ENCODE data around the gene TRIM38.

DNA sequence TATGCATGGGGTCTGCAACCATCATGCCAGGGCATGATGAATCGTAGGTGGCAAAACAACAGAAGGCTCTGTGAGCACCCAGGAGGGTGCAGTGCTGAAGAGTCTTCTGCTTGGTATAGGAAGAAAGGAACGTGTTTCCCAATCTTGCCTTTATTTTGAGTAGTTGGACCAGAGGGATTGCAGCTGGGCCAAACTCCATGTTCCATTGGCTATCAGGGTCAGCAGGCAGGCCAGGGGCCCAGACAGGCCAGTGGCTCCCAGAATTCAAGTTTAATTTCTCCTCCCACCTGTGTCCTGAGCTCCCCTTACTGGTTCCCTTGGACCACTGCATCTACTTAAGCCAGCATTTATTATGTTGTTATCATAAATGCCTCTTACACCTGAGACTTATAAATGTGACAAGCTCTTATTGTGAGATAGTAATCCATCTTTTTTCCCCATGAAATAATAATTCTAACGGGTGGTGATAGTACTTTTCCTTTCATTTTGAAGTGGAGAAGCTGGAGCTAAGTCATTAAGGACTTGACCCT, 918 bp upstream of the TRIM38 start:
- TF ChIP-seq ZSCAN30 (tag by site-specific recombination; IDR thresholded peaks at IDR 0.05) (no peak), ZNF530 (tag by site-specific recombination; IDR thresholded peaks at IDR 0.05; ENCODE audit: low read depth) (no peak), GLI2 (tag by site-specific recombination; IDR thresholded peaks at IDR 0.05; ENCODE audit: borderline replicate concordance, low read depth) (no peak), ZNF121 (tag by site-specific recombination; IDR thresholded peaks at IDR 0.05) (no peak), ZNF335 (tag by site-specific recombination; conservative IDR thresholded peaks at IDR 0.05) (no peak), YY1 (tag by site-specific recombination; IDR thresholded peaks at IDR 0.05) (no peak), SETDB1 (IDR thresholded peaks at IDR 0.05; ENCODE audit: insufficient read length, low read length) (no peak)
- TF ChIP-seq, protein P1, sequence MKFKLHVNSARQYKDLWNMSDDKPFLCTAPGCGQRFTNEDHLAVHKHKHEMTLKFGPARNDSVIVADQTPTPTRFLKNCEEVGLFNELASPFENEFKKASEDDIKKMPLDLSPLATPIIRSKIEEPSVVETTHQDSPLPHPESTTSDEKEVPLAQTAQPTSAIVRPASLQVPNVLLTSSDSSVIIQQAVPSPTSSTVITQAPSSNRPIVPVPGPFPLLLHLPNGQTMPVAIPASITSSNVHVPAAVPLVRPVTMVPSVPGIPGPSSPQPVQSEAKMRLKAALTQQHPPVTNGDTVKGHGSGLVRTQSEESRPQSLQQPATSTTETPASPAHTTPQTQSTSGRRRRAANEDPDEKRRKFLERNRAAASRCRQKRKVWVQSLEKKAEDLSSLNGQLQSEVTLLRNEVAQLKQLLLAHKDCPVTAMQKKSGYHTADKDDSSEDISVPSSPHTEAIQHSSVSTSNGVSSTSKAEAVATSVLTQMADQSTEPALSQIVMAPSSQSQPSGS (tag by site-specific recombination; IDR thresholded peaks at IDR 0.05; ENCODE audit: low read depth) = no peak
- TF ChIP-seq, protein P2, sequence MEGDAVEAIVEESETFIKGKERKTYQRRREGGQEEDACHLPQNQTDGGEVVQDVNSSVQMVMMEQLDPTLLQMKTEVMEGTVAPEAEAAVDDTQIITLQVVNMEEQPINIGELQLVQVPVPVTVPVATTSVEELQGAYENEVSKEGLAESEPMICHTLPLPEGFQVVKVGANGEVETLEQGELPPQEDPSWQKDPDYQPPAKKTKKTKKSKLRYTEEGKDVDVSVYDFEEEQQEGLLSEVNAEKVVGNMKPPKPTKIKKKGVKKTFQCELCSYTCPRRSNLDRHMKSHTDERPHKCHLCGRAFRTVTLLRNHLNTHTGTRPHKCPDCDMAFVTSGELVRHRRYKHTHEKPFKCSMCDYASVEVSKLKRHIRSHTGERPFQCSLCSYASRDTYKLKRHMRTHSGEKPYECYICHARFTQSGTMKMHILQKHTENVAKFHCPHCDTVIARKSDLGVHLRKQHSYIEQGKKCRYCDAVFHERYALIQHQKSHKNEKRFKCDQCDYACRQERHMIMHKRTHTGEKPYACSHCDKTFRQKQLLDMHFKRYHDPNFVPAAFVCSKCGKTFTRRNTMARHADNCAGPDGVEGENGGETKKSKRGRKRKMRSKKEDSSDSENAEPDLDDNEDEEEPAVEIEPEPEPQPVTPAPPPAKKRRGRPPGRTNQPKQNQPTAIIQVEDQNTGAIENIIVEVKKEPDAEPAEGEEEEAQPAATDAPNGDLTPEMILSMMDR (tag by site-specific recombination; IDR thresholded peaks at IDR 0.05) = no peak
- TF ChIP-seq, protein P3, sequence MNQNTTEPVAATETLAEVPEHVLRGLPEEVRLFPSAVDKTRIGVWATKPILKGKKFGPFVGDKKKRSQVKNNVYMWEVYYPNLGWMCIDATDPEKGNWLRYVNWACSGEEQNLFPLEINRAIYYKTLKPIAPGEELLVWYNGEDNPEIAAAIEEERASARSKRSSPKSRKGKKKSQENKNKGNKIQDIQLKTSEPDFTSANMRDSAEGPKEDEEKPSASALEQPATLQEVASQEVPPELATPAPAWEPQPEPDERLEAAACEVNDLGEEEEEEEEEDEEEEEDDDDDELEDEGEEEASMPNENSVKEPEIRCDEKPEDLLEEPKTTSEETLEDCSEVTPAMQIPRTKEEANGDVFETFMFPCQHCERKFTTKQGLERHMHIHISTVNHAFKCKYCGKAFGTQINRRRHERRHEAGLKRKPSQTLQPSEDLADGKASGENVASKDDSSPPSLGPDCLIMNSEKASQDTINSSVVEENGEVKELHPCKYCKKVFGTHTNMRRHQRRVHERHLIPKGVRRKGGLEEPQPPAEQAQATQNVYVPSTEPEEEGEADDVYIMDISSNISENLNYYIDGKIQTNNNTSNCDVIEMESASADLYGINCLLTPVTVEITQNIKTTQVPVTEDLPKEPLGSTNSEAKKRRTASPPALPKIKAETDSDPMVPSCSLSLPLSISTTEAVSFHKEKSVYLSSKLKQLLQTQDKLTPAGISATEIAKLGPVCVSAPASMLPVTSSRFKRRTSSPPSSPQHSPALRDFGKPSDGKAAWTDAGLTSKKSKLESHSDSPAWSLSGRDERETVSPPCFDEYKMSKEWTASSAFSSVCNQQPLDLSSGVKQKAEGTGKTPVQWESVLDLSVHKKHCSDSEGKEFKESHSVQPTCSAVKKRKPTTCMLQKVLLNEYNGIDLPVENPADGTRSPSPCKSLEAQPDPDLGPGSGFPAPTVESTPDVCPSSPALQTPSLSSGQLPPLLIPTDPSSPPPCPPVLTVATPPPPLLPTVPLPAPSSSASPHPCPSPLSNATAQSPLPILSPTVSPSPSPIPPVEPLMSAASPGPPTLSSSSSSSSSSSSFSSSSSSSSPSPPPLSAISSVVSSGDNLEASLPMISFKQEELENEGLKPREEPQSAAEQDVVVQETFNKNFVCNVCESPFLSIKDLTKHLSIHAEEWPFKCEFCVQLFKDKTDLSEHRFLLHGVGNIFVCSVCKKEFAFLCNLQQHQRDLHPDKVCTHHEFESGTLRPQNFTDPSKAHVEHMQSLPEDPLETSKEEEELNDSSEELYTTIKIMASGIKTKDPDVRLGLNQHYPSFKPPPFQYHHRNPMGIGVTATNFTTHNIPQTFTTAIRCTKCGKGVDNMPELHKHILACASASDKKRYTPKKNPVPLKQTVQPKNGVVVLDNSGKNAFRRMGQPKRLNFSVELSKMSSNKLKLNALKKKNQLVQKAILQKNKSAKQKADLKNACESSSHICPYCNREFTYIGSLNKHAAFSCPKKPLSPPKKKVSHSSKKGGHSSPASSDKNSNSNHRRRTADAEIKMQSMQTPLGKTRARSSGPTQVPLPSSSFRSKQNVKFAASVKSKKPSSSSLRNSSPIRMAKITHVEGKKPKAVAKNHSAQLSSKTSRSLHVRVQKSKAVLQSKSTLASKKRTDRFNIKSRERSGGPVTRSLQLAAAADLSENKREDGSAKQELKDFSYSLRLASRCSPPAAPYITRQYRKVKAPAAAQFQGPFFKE (tag by site-specific recombination; IDR thresholded peaks at IDR 0.05; ENCODE audit: borderline replicate concordance) = no peak
- TF ChIP-seq, protein P4, sequence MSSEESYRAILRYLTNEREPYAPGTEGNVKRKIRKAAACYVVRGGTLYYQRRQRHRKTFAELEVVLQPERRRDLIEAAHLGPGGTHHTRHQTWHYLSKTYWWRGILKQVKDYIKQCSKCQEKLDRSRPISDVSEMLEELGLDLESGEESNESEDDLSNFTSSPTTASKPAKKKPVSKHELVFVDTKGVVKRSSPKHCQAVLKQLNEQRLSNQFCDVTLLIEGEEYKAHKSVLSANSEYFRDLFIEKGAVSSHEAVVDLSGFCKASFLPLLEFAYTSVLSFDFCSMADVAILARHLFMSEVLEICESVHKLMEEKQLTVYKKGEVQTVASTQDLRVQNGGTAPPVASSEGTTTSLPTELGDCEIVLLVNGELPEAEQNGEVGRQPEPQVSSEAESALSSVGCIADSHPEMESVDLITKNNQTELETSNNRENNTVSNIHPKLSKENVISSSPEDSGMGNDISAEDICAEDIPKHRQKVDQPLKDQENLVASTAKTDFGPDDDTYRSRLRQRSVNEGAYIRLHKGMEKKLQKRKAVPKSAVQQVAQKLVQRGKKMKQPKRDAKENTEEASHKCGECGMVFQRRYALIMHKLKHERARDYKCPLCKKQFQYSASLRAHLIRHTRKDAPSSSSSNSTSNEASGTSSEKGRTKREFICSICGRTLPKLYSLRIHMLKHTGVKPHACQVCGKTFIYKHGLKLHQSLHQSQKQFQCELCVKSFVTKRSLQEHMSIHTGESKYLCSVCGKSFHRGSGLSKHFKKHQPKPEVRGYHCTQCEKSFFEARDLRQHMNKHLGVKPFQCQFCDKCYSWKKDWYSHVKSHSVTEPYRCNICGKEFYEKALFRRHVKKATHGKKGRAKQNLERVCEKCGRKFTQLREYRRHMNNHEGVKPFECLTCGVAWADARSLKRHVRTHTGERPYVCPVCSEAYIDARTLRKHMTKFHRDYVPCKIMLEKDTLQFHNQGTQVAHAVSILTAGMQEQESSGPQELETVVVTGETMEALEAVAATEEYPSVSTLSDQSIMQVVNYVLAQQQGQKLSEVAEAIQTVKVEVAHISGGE (tag by site-specific recombination; conservative IDR thresholded peaks at IDR 0.05; ENCODE audit: low read depth) = no peak
- TF ChIP-seq, protein P5, sequence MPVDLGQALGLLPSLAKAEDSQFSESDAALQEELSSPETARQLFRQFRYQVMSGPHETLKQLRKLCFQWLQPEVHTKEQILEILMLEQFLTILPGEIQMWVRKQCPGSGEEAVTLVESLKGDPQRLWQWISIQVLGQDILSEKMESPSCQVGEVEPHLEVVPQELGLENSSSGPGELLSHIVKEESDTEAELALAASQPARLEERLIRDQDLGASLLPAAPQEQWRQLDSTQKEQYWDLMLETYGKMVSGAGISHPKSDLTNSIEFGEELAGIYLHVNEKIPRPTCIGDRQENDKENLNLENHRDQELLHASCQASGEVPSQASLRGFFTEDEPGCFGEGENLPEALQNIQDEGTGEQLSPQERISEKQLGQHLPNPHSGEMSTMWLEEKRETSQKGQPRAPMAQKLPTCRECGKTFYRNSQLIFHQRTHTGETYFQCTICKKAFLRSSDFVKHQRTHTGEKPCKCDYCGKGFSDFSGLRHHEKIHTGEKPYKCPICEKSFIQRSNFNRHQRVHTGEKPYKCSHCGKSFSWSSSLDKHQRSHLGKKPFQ (tag by site-specific recombination; IDR thresholded peaks at IDR 0.05) = no peak
